Left lung (tissue), 10 donors: ENCODE data around the gene CALCB. TPM values are rescaled to one million over a fixed set of nuclear protein-coding genes. Genes with fewer than 3 reads are reported as not detected.
"Not testable (repeated sequence)": the region's sequence is repeated elsewhere in the genome, so short reads cannot be mapped to it uniquely, and the experiment has no call there.

Source experiments
- ATAC-seq: fragments of 200-7000 bp; cut with Tn5 transposase; one replicate; pipeline ENCODE4 v1.9.1; 2020; ENCODE audit warnings: moderate library complexity
- DNase-seq, 4 donors: peaks; one replicate each; pipeline ENCODE4 v3.0.0-alpha.2; 2013 to 2020
- H3K27ac ChIP-seq, 2 donors: fragments of 200-600 bp; sonication (generic) in 1 of 2; one replicate each; pipeline versions ENCODE4 v1.5.0 to v1.8.0; 2020 to 2021
- H3K27me3 ChIP-seq, 2 donors: fragments of 200-600 bp; sonication (generic) in 1 of 2; one replicate each; pipeline versions ENCODE4 v1.5.0 to v1.8.0; 2020 to 2021
- H3K36me3 ChIP-seq, 2 donors: fragments of 200-600 bp; sonication (generic) in 1 of 2; one replicate each; pipeline versions ENCODE4 v1.5.0 to v1.8.0; 2020 to 2021
- H3K4me1 ChIP-seq, 2 donors: fragments of 200-600 bp; one replicate each; pipeline ENCODE4 v1.8.0; 2021
- H3K4me3 ChIP-seq, 2 donors: fragments of 200-600 bp; sonication (generic) in 1 of 2; one replicate each; pipeline versions ENCODE4 v1.5.0 to v1.8.0; 2020 to 2021; ENCODE audit warnings: mild to moderate bottlenecking in 1 of 2
- H3K9me3 ChIP-seq, 2 donors: fragments of 200-600 bp; sonication (generic) in 1 of 2; one replicate each; pipeline versions ENCODE4 v1.5.0 to v1.8.0; 2020 to 2021
- CTCF ChIP-seq, 2 donors: fragments of 200-600 bp; sonication (generic) in 1 of 2; IDR thresholded peaks; one replicate each; pipeline versions ENCODE4 v1.5.0 to v1.8.0; 2021; ENCODE audit warnings: antibody characterized with exemption in 2 of 2
- intact Hi-C, 2 donors: fragments of 100-400 bp; cut with DNase I; formaldehyde crosslinking; loops; one replicate each; pipeline versions ENCODE4 v1.11.2 to v1.14.2; 2022
- polyA plus RNA-seq, 6 donors: library from polyadenylated mRNA; unstranded; fragments of 120-200 nt; gene quantifications; one replicate each; pipeline ENCODE4 v1.2.1, GENCODE V29; 2013; ENCODE audit not compliant: insufficient read length in 6 of 6
- total RNA-seq, 2 donors: library from RNA; stranded (reverse); fragmentation: NEBNext Ultra II Directional; extraction: Animal tissue kit (Norgen Biotek cat#: 25700); gene quantifications; one replicate each; pipeline ENCODE4 v1.2.1, GENCODE V29; 2021
- donor health status: DM: no; HTN: yes; CAD: no.
- donor health status: DM: no; HTN: no; CAD: no.

Gene CALCB
- total and polyA plus RNA-seq, 8 donors: 0.11 to 0.28 (median 0.17) TPM; not detected in 1

GRCh38 chr11:15034687-15035267 is 38.6 kb upstream of the CALCB start:
- no peak overlapping the region for H3K27ac ChIP-seq
- peak in 1 of 4 donors; percentile 55 for DNase-seq
- TF ChIP-seq CTCF (IDR thresholded peaks at IDR 0.05): no peak
- no peaks in the 10 kb centered on the region for H3K36me3 ChIP-seq
- intact Hi-C loops: no loop called here
- no peaks in the 10 kb centered on the region for H3K9me3 ChIP-seq
- no peak overlapping the region for H3K4me3 ChIP-seq
- H3K27me3 ChIP-seq: peaks cover 0 to 16% of the 10 kb centered on the region in 2 donors
- no peaks in the 10 kb centered on the region for H3K4me1 ChIP-seq
- no peak for ATAC-seq

GRCh38 chr11:15035283-15035682 is 38.1 kb upstream of the CALCB start:
- intact Hi-C loops: no loop called here
- no peak overlapping the region for H3K27ac ChIP-seq
- no peaks in the 10 kb centered on the region for H3K9me3 ChIP-seq
- ATAC-seq: no peak
- peaks cover 0 to 16% of the 10 kb centered on the region in 2 donors for H3K27me3 ChIP-seq
- H3K4me1 ChIP-seq: no peaks in the 10 kb centered on the region
- DNase-seq: peak in 1 of 4 donors; percentile 53
- H3K36me3 ChIP-seq: no peaks in the 10 kb centered on the region
- no peak overlapping the region for H3K4me3 ChIP-seq
- TF ChIP-seq CTCF (IDR thresholded peaks at IDR 0.05): no peak

- ATAC-seq (no peak), DNase-seq (no peak)
- Histone ChIP-seq H3K27ac (no peak overlapping the region), H3K9me3 (no peaks in the 10 kb centered on the region), H3K36me3 (no peaks in the 10 kb centered on the region), H3K27me3 (peaks cover 0 to 10% of the 10 kb centered on the region in 2 donors), H3K4me1 (no peaks in the 10 kb centered on the region), H3K4me3 (no peak overlapping the region)
- TF ChIP-seq CTCF (IDR thresholded peaks at IDR 0.05): no peak
- intact Hi-C loops: no loop called here
Observed at GRCh38 chr11:15038963-15039362, 34.4 kb upstream of the CALCB start.

- intact Hi-C loops: no loop called here
- Histone ChIP-seq H3K27me3 (no peaks in the 10 kb centered on the region), H3K36me3 (no peaks in the 10 kb centered on the region), H3K4me3 (no peak overlapping the region), H3K9me3 (no peaks in the 10 kb centered on the region), H3K27ac (no peak overlapping the region), H3K4me1 (no peaks in the 10 kb centered on the region)
- no peak for TF ChIP-seq CTCF (IDR thresholded peaks at IDR 0.05)
- no peak for DNase-seq
- ATAC-seq: no peak
Observed at GRCh38 chr11:15045209-15045608, 28.2 kb upstream of the CALCB start.

- DNase-seq: no peak
- no peaks in the 10 kb centered on the region for H3K4me1 ChIP-seq
- no peaks in the 10 kb centered on the region for H3K27me3 ChIP-seq
- no peak overlapping the region for H3K27ac ChIP-seq
- intact Hi-C loops: no loop called here
- no peak for TF ChIP-seq CTCF (IDR thresholded peaks at IDR 0.05)
- H3K36me3 ChIP-seq: no peaks in the 10 kb centered on the region
- ATAC-seq: no peak
- no peaks in the 10 kb centered on the region for H3K9me3 ChIP-seq
- H3K4me3 ChIP-seq: no peak overlapping the region
Observed at GRCh38 chr11:15045891-15046290, 27.5 kb upstream of the CALCB start.

DNA sequence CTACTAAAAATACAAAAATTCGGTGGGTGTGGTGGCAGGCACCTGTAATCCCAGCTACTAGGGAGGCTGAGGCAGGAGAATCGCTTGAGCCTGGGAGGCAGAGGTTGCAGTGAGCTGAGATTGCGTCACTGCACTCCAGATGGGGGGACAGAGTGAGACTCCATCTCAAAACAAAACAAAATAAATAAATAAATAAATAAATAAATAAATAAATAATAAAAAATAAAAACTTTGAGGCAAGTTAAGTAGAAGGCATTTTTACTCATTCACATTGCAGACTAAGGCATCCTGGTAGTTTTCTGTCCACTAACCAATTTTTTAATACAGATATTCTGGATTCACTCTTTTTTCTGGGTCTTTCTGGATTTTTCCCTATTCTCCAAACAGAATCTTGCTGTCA is 26.7 kb upstream of the CALCB start:
- ATAC-seq, H3K9me3 ChIP-seq, H3K27me3 ChIP-seq, DNase-seq, H3K4me1 ChIP-seq, H3K27ac ChIP-seq, H3K4me3 ChIP-seq, H3K36me3 ChIP-seq, intact Hi-C loops: not testable (repeated sequence)
